Mucosa of rectum (tissue), 2 donors: ENCODE measurements around the gene NNT.
"Not testable (repeated sequence)": the region's sequence is repeated elsewhere in the genome, so short reads cannot be mapped to it uniquely, and the experiment has no call there.

ENCODE experiments used
- H3K27ac ChIP-seq, 2 donors: one replicate each; pipeline ENCODE4 v1.7.0; 2013; ENCODE audit warnings: inconsistent platforms in 2 of 2, low read depth in 2 of 2, low read length in 2 of 2
- H3K27me3 ChIP-seq, 2 donors: one replicate each; pipeline ENCODE4 v1.7.0; 2013; ENCODE audit warnings: low read length in 2 of 2; ENCODE audit not compliant: control insufficient read depth in 2 of 2, insufficient read depth in 2 of 2
- H3K36me3 ChIP-seq, 2 donors: one replicate each; pipeline ENCODE4 v1.7.0; 2013; ENCODE audit warnings: low read length in 2 of 2; ENCODE audit not compliant: control insufficient read depth in 2 of 2, insufficient read depth in 2 of 2
- H3K4me1 ChIP-seq, 2 donors: one replicate each; pipeline ENCODE4 v1.7.0; 2013; ENCODE audit warnings: low read length in 2 of 2, mild to moderate bottlenecking in 1 of 2; ENCODE audit not compliant: control insufficient read depth in 2 of 2, insufficient read depth in 2 of 2
- H3K4me3 ChIP-seq, 2 donors: one replicate each; pipeline ENCODE4 v1.7.0; 2013; ENCODE audit warnings: low read length in 2 of 2
- H3K9ac ChIP-seq, 2 donors: one replicate each; pipeline ENCODE4 v1.7.0; 2013; ENCODE audit warnings: low read length in 2 of 2, low read depth in 1 of 2, mild to moderate bottlenecking in 1 of 2
- H3K9me3 ChIP-seq, 2 donors: one replicate each; pipeline ENCODE4 v1.7.0; 2013; ENCODE audit warnings: low read length in 2 of 2; ENCODE audit not compliant: control insufficient read depth in 2 of 2
- donor health status: healthy.
- donor health status: Normal muscosa, but diverticular disease.

Gene NNT

GRCh38 chr5:43582082-43583005 is 20.6 kb upstream of the NNT start:
- Histone ChIP-seq H3K27me3 (no peaks in the 10 kb centered on the region), H3K27ac (no peak overlapping the region), H3K9me3 (no peaks in the 10 kb centered on the region), H3K9ac (no peak overlapping the region), H3K4me3 (no peak overlapping the region), H3K36me3 (no peaks in the 10 kb centered on the region), H3K4me1 (no peaks in the 10 kb centered on the region)

GRCh38 chr5:43583724-43584123 is 19.3 kb upstream of the NNT start:
- no peak overlapping the region for H3K27ac ChIP-seq
- H3K4me3 ChIP-seq, result no peak overlapping the region
- H3K27me3 ChIP-seq, result no peaks in the 10 kb centered on the region
- H3K36me3 ChIP-seq, result no peaks in the 10 kb centered on the region
- no peaks in the 10 kb centered on the region for H3K4me1 ChIP-seq
- H3K9ac ChIP-seq, result no peak overlapping the region
- H3K9me3 ChIP-seq, result no peaks in the 10 kb centered on the region

- Histone ChIP-seq H3K9ac (no peak overlapping the region), H3K4me3 (no peak overlapping the region), H3K27ac (no peak overlapping the region), H3K27me3 (no peaks in the 10 kb centered on the region), H3K36me3 (no peaks in the 10 kb centered on the region), H3K4me1 (no peaks in the 10 kb centered on the region), H3K9me3 (no peaks in the 10 kb centered on the region)
Observed at GRCh38 chr5:43584166-43584699, 18.7 kb upstream of the NNT start.

- H3K4me3 ChIP-seq, result no peak overlapping the region
Observed at GRCh38 chr5:43588842-43589241, 14.1 kb upstream of the NNT start.

GRCh38 chr5:43589310-43589709 is 13.7 kb upstream of the NNT start:
- Histone ChIP-seq H3K4me1 (no peaks in the 10 kb centered on the region), H3K9ac (no peak overlapping the region), H3K27ac (no peak overlapping the region), H3K36me3 (no peaks in the 10 kb centered on the region), H3K27me3 (no peaks in the 10 kb centered on the region), H3K9me3 (no peaks in the 10 kb centered on the region), H3K4me3 (no peak overlapping the region)

More at GRCh38 chr5:43588842-43589241, 14.1 kb upstream of the NNT start:
- Histone ChIP-seq H3K36me3 (no peaks in the 10 kb centered on the region), H3K27ac (no peak overlapping the region), H3K27me3 (no peaks in the 10 kb centered on the region), H3K9ac (no peak overlapping the region), H3K4me1 (no peaks in the 10 kb centered on the region), H3K9me3 (no peaks in the 10 kb centered on the region)

GRCh38 chr5:43590700-43591099 is 12.3 kb upstream of the NNT start:
- Histone ChIP-seq H3K27me3 (no peaks in the 10 kb centered on the region), H3K9me3 (no peaks in the 10 kb centered on the region), H3K4me3 (no peak overlapping the region), H3K27ac (no peak overlapping the region), H3K4me1 (no peaks in the 10 kb centered on the region), H3K36me3 (no peaks in the 10 kb centered on the region), H3K9ac (no peak overlapping the region)

- Histone ChIP-seq H3K9ac (no peak overlapping the region), H3K27me3 (no peaks in the 10 kb centered on the region)
Observed at GRCh38 chr5:43592363-43592762, 10.6 kb upstream of the NNT start.

GRCh38 chr5:43598927-43599326 is 4.1 kb upstream of the NNT start:
- not testable (repeated sequence) for H3K4me3 ChIP-seq, H3K27me3 ChIP-seq, H3K27ac ChIP-seq, H3K9ac ChIP-seq, H3K36me3 ChIP-seq, H3K9me3 ChIP-seq
- peaks cover 6 to 14% of the 10 kb centered on the region in 2 donors for H3K4me1 ChIP-seq

More at GRCh38 chr5:43592363-43592762, 10.6 kb upstream of the NNT start:
- Histone ChIP-seq H3K4me3 (no peak overlapping the region), H3K4me1 (no peaks in the 10 kb centered on the region), H3K27ac (no peak overlapping the region), H3K36me3 (no peaks in the 10 kb centered on the region), H3K9me3 (no peaks in the 10 kb centered on the region)

GRCh38 chr5:43601454-43602260 is 1.3 kb upstream of the NNT start:
- peaks cover 7 to 17% of the 10 kb centered on the region in 2 donors for H3K4me1 ChIP-seq
- H3K9me3 ChIP-seq, result no peaks in the 10 kb centered on the region
- H3K9ac ChIP-seq, result peak overlapping the region; percentile 87 to 92
- H3K36me3 ChIP-seq, result no peaks in the 10 kb centered on the region
- H3K27me3 ChIP-seq, result no peaks in the 10 kb centered on the region
- peak overlapping the region; percentile 88 to 97 for H3K4me3 ChIP-seq
- H3K27ac ChIP-seq, result peak overlapping the region in 1 of 2 donors; percentile 85
